Neural cell (in vitro differentiated cells): ENCODE measurements around the gene HES4. TPM values are rescaled to one million over a fixed set of nuclear protein-coding genes. Genes with fewer than 3 reads are reported as not detected.

Source experiments
- H2AFZ ChIP-seq: fragments of 200-600, 300-800 bp; sonication (generic), shearing (Covaris generic); 2 replicates; pipeline ENCODE4 v1.6.0; 2014; ENCODE audit warnings: low read depth, mild to moderate bottlenecking, antibody characterized with exemption, low read length, moderate library complexity
- H3F3A ChIP-seq: fragments of 200-600 bp; shearing (Covaris generic); 2 replicates; pipeline ENCODE4 v1.6.1; 2016; ENCODE audit warnings: mild to moderate bottlenecking, moderate library complexity, mixed read lengths, antibody characterized with exemption, low read length; ENCODE audit not compliant: insufficient read depth, poor library complexity, severe bottlenecking
- H3K27ac ChIP-seq: fragments of 200-600, 300-800 bp; sonication (generic), shearing (Covaris generic); 2 replicates; pipeline ENCODE4 v1.5.1; 2014; ENCODE audit warnings: mild to moderate bottlenecking, low read length, moderate library complexity
- H3K27me3 ChIP-seq: fragments of 300-800, 200-600 bp; sonication (generic), shearing (Covaris generic); 2 replicates; pipeline ENCODE4 v1.6.0; 2014; ENCODE audit warnings: mild to moderate bottlenecking, low read depth, low read length, moderate library complexity; ENCODE audit not compliant: insufficient read depth
- H3K36me3 ChIP-seq: fragments of 300-800, 200-600 bp; sonication (generic), shearing (Covaris generic); 2 replicates; pipeline ENCODE4 v1.5.1; 2014; ENCODE audit warnings: mild to moderate bottlenecking, antibody characterized with exemption, low read length, moderate library complexity; ENCODE audit not compliant: insufficient read depth
- H3K4me2 ChIP-seq: fragments of 300-800, 200-600 bp; sonication (generic), shearing (Covaris generic); 2 replicates; pipeline ENCODE4 v1.6.0; 2014; ENCODE audit warnings: mild to moderate bottlenecking, low read length
- H3K4me3 ChIP-seq: fragments of 300-800, 200-600 bp; sonication (generic), shearing (Covaris generic); 2 replicates; pipeline ENCODE4 v1.5.1; 2014; ENCODE audit warnings: mild to moderate bottlenecking, low read length, moderate library complexity
- H3K79me2 ChIP-seq: fragments of 200-600 bp; shearing (Covaris generic); replicated peaks from 2 replicates; pipeline ENCODE4 v1.6.0; 2014; ENCODE audit warnings: mild to moderate bottlenecking, low read length, moderate library complexity; ENCODE audit not compliant: insufficient read depth
- H3K9ac ChIP-seq: fragments of 300-800, 200-600 bp; sonication (generic), shearing (Covaris generic); 2 replicates; pipeline ENCODE4 v1.6.1; 2016; ENCODE audit warnings: mild to moderate bottlenecking, low read length, mixed read lengths
- H3K9me2 ChIP-seq: fragments of 200-600 bp; shearing (Covaris generic); 2 replicates; pipeline ENCODE4 v1.6.1; 2016; ENCODE audit warnings: mild to moderate bottlenecking, low read length, mixed read lengths; ENCODE audit not compliant: insufficient read depth
- H3K9me3 ChIP-seq: fragments of 200-600, 300-800 bp; sonication (generic), shearing (Covaris generic); 2 replicates; pipeline ENCODE4 v1.6.1; 2016; ENCODE audit warnings: mild to moderate bottlenecking, mixed run types, low read length, moderate library complexity, mixed read lengths
- H4K20me1 ChIP-seq: fragments of 200-600 bp; shearing (Covaris generic); 2 replicates; pipeline ENCODE4 v1.6.1; 2016; ENCODE audit warnings: mild to moderate bottlenecking, mixed run types; ENCODE audit not compliant: insufficient read depth
- CTCF ChIP-seq: fragments of 450-650 bp; IDR thresholded peaks from 2 replicates; pipeline ENCODE4 v1.5.1; 2014; ENCODE audit warnings: antibody characterized with exemption, mild to moderate bottlenecking, moderate library complexity; ENCODE audit not compliant: poor library complexity, severe bottlenecking
- EP300 ChIP-seq: fragments of 450-650 bp; conservative IDR thresholded peaks from 2 replicates; pipeline ENCODE4 v1.6.1; 2014; ENCODE audit warnings: antibody characterized with exemption, mild to moderate bottlenecking, moderate library complexity; ENCODE audit not compliant: poor library complexity, severe bottlenecking
- EZH2 ChIP-seq: fragments of 200-600, 300-800 bp; shearing (Covaris generic), sonication (generic); IDR thresholded peaks from 2 replicates; pipeline ENCODE4 v1.6.1; 2014; ENCODE audit warnings: antibody characterized with exemption, low read length, borderline replicate concordance, mild to moderate bottlenecking; ENCODE audit not compliant: insufficient read depth, poor library complexity, severe bottlenecking
- MXI1 ChIP-seq: fragments of 450-650 bp; conservative IDR thresholded peaks from 2 replicates; pipeline ENCODE4 v1.6.1; 2014; ENCODE audit warnings: antibody characterized with exemption, mild to moderate bottlenecking; ENCODE audit not compliant: poor library complexity, severe bottlenecking
- POLR2AphosphoS5 ChIP-seq: IDR thresholded peaks from 2 replicates; pipeline ENCODE4 v1.6.1; 2012
- RAD21 ChIP-seq: fragments of 450-650 bp; conservative IDR thresholded peaks from 2 replicates; pipeline ENCODE4 v1.6.1; 2014; ENCODE audit warnings: antibody characterized with exemption, mild to moderate bottlenecking, moderate library complexity
- REST ChIP-seq: IDR thresholded peaks from 2 replicates; pipeline ENCODE4 v1.6.1; 2012; ENCODE audit warnings: borderline replicate concordance
- SMC3 ChIP-seq: fragments of 450-650 bp; conservative IDR thresholded peaks from 2 replicates; pipeline ENCODE4 v1.6.1; 2014; ENCODE audit warnings: antibody characterized with exemption, mild to moderate bottlenecking, moderate library complexity; ENCODE audit not compliant: poor library complexity
- TAF1 ChIP-seq: IDR thresholded peaks from 2 replicates; pipeline ENCODE4 v1.6.1; 2012; ENCODE audit warnings: low read depth
- polyA plus RNA-seq: library from polyadenylated mRNA; depleted of rRNA; stranded (reverse); fragments of >200 nt; gene quantifications from 2 replicates; pipeline ENCODE4 v1.2.3, GENCODE V29; 2014

Gene HES4
- polyA plus RNA-seq, 1 donor from 2014 or later: 196 TPM

GRCh38 chr1:1024149-1024770, 24.4 kb upstream of the HES4 start:
- H3K79me2 ChIP-seq: peaks cover 4% of the 10 kb centered on the region
- H3K9me3 ChIP-seq: no peaks in the 10 kb centered on the region
- no peaks in the 10 kb centered on the region for H3K27me3 ChIP-seq
- H3K4me3 ChIP-seq: no peak overlapping the region
- H3K36me3 ChIP-seq: no peaks in the 10 kb centered on the region
- H4K20me1 ChIP-seq: no peaks in the 10 kb centered on the region
- H3K4me2 ChIP-seq: no peak overlapping the region
- no peaks in the 10 kb centered on the region for H3F3A ChIP-seq
- TF ChIP-seq RAD21: no peak
- TF ChIP-seq SMC3: no peak
- no peak for TF ChIP-seq EP300
- TF ChIP-seq MXI1: no peak
- no peak for TF ChIP-seq EZH2
- TF ChIP-seq CTCF: no peak
- TF ChIP-seq TAF1: no peak
- no peak for TF ChIP-seq REST
- no peak for TF ChIP-seq POLR2AphosphoS5
- no peak overlapping the region for H3K9ac ChIP-seq
- no peak overlapping the region for H3K27ac ChIP-seq
- H3K9me2 ChIP-seq: no peaks in the 10 kb centered on the region
- no peak overlapping the region for H2AFZ ChIP-seq

GRCh38 chr1:1023700-1024099, 23.8 kb upstream of the HES4 start:
- no peaks in the 10 kb centered on the region for H3K9me2 ChIP-seq
- no peaks in the 10 kb centered on the region for H3K36me3 ChIP-seq
- peaks cover 4% of the 10 kb centered on the region for H3K79me2 ChIP-seq
- no peaks in the 10 kb centered on the region for H3K9me3 ChIP-seq
- H4K20me1 ChIP-seq: no peaks in the 10 kb centered on the region
- no peak overlapping the region for H3K4me3 ChIP-seq
- H3K27me3 ChIP-seq: no peaks in the 10 kb centered on the region
- no peak overlapping the region for H3K27ac ChIP-seq
- no peak overlapping the region for H3K9ac ChIP-seq
- H3F3A ChIP-seq: no peaks in the 10 kb centered on the region
- H3K4me2 ChIP-seq: no peak overlapping the region
- H2AFZ ChIP-seq: no peak overlapping the region
- TF ChIP-seq TAF1: no peak
- TF ChIP-seq MXI1: no peak
- TF ChIP-seq EZH2: no peak
- no peak for TF ChIP-seq EP300
- no peak for TF ChIP-seq POLR2AphosphoS5
